GM12801 (cell line): Measurements from ENCODE around the gene MDC1.
A peak's percentile ranks its signal among the peaks of the same experiment; 100 is the strongest.

Experiments
- CTCF ChIP-seq: IDR thresholded peaks from one replicate; pipeline ENCODE4 v1.5.1; 2011; ENCODE audit warnings: control low read depth; ENCODE audit not compliant: insufficient read length; ENCODE audit errors: extremely low read depth

The MDC1 gene

DNA sequence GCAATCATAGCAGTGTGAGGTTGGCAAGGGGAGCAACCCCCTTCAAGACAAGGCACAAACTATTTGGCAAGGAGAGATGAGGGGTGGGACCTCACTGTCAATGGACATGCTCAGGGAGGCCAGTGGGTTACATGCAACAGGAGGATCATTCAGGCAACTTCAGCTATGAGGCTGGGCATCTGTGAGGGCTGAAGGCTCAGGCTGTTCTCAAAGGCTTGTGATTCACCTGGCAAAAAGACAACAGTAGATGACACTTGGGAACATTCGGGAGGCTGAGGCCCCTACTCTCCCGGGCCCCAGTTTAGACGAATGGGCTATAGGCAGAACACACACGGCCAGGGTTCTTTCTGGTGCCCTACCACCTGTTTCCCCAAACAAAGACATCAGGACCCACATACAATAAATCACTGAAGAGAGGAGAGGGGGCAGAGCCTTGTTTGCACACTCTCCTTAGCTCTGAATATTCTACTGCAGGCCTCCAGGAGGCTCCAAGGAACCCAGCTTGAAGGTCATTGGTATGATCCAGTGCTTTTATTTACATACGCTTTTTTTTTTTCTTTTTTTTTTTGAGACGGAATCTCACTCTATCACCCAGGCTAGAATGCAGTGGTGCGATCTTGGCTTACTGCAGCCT is 11.0 kb upstream of the MDC1 start:
- no peak for TF ChIP-seq CTCF

- no peak for TF ChIP-seq CTCF
Measured at GRCh38 chr6:30726506-30727413, 9.7 kb upstream of the MDC1 start.

- no peak for TF ChIP-seq CTCF
Measured at GRCh38 chr6:30725713-30726505, 8.8 kb upstream of the MDC1 start.

GRCh38 chr6:30724906-30725667 is 8.0 kb upstream of the MDC1 start:
- TF ChIP-seq CTCF, result no peak

DNA sequence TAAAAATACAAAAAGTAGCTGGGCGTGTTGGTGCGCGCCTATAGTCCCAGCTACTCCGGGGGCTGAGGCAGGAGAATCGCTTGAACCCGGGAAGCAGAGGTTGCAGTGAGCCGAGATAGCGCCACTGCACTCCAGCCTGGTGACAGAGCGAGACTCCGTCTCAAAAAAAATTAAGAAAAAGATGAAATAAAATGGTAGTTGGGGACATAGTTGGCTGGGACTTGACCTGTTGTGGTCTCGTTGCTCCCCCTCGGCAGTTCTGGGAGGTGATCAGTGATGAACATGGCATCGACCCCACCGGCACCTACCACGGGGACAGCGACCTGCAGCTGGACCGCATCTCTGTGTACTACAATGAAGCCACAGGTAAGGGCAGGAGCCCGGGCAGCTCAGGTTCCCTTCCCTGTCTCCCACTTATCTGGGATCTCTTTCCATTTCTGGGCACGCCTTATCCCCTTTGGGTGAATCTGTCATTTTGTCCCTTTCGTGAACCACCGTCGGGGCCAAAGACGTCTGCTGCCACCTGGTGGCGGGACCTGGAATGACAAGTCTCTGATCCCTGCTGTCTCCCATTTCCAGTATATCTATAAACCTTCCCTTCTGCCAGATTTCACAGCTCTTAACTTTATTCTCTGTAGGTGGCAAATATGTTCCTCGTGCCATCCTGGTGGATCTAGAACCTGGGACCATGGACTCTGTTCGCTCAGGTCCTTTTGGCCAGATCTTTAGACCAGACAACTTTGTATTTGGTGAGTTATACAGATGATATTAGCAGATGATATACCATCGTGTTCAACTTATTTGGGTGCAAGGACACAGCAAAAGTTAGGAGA is 5.4 kb upstream of the MDC1 start:
- peak; percentile 42 for TF ChIP-seq CTCF

- no peak for TF ChIP-seq CTCF
Measured at GRCh38 chr6:30721198-30722024, 4.3 kb upstream of the MDC1 start.
